GM12801 (cell line): ENCODE data around the gene KIZ.

Source experiments
- CTCF ChIP-seq: IDR thresholded peaks from one replicate; pipeline ENCODE4 v1.5.1; 2011; ENCODE audit warnings: control low read depth; ENCODE audit not compliant: insufficient read length; ENCODE audit errors: extremely low read depth

KIZ gene

DNA sequence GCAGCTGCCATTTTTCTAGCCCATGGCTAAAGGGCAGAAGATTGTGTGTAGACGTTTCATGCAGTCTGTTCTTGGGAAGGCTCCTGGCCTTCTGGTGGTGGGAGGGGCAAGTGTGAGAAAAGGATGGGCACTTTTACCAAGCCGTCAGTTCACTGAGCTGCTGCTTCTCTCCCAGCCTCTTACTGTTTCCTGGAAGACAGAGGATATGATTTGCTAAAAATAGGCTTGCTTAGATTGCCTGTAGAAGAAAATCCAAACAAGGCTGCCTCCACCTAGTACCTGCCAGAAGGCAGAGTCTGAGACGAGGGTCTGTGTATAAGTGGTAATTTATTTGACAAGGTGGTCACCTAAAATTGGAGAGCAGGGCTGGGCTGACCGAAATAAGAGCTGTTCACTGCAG, 7.5 kb downstream of the KIZ start:
- TF ChIP-seq CTCF: no peak

DNA sequence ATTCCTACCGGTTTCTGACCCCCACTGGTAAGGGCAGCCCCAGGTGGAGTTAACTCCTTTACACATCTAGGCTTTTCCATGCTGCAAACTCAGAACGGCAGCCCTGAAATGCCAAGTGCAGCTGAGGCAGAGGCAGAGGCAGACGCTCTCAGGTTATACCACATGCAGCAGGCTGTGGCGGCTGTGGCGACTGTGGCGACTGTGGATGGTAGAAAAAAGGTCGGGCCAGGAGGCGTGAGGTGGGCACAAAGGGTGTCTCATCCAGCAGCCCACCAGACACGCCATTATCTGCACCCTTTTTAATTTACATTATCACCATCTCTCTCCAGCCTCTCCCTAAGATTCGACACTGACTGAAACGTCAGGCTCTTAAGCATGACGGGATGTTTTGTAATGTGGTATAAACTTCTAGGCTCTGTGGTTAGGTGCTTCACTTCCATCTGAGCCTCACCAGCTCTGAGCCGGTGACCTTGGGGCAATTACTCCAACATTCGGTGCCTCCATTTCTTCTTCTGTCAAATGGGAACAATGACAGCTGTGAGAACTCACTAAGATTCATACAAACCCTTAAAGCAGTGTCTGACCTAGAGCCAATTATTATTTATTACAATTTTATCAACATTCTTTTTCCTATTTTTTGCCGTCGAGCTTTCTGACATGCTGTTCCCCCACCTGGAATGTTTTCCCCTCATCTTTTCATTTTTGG, 8.2 kb downstream of the KIZ start:
- TF ChIP-seq CTCF: no peak

DNA sequence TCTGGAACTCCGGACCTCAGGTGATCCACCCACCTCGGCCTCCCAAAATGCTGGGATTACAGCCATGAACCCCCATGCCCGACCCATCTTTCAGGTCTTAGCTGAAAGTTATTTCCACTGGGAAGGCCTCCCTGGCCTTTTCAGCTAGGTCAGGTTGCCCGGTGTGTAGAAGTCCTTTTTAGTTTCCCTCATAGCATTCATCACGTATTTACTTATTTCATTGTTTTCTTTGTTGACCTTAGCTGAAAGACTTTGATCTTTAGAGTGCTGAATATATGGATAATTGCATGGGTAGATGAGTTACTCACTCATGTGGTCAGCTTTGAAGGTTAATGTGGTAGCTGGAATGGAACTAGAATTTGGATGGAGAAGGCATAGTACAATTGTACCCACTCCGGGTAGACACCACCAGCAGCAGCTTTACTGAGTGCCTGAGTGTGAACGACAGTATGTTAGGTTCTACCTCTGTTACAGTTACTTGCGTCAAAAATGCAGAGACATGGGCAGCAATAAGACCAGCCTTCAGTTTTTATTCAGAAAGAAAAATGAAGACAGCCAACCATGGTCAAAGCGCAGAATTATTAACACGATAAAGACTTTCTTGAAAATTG, 9.1 kb downstream of the KIZ start:
- TF ChIP-seq CTCF: no peak

DNA sequence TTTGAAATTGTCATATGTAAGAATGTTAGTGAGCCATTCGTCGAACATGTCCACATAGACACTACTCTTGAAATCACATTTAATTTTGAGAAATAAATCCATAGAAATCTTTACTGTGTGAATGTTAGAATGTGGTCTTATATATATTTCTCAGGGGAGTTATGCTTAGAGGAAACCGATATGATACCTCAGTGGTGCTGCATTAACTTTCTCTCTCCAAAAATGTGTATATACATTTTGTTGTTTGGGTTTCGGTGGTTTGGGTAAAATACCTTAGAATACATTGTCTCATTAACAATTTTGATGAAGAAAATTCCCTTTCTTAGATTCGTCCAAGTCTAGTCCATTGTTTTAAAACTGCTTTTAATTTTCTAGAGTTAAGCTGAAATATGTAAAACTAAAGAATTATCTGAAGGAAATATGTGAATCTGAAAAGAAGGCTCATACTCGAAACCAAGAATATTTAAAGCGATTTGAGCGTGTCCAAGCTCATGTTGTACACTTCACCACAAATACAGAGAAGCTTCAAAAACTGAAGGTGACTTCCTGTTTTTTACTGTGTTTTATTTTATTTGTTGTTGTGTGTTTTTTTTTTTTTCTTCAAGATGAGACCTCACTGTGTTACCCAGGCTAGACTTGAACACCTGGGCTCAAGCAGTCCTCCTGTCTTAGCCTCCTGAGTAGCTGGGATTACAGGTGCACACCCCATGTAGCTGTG, 10.3 kb downstream of the KIZ start:
- TF ChIP-seq CTCF: no peak

GRCh38 chr20:21137078-21137477, 11.2 kb downstream of the KIZ start:
- no peak for TF ChIP-seq CTCF

DNA sequence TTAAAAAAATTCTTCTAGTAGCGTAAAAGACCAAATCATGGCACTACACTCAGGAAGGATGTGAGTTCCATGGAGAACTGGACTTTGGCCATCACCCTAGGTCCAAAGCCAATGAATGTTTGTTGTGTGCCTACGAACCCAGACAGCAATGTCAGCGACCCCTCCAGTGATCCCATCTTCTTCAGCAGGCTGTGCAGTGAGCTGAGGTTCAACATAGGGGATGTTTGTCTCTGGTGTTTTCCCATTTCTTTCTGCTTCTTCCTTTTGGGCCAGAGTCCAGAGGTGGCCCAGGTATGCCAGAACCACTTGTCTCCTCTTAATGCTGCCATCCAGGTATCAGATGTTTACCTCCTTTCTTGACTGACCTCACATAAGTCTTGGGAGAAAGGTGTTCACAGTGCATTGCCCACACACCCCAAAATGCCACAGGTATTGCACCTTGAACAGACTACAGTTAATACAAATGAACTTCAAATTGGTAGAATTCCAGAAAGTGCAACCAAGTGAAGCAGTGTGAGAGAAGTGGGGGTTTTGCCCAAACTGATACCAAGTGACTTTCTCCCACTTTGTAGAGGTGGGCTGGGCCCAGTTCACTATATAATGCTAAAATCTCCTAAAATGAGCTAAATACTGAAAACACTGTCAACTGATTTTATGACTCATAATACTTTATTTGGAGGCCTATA, 14.1 kb downstream of the KIZ start:
- no peak for TF ChIP-seq CTCF

DNA sequence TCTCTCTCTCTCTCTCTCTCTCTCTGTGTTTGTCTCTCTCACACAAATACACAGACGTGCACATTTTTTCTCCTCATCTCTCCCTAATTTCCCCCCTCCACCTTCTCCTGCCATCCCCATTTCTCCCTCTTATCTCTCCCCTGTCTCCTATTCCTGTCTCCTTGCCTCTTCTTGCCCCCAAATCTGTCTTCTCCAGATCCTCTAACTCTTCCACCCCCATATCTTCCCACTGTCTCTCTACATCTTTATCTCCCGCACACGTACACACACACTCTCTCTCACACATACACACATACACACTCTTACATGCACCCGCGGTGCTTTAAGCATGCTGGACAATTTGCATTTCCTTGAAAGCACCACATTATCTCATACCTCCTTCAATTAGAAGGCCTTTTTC, 15.9 kb downstream of the KIZ start:
- no peak for TF ChIP-seq CTCF
